GM10266 (cell line): ENCODE data around the gene ULK3.

Source experiments
- DNase-seq: peaks from one replicate; pipeline ENCODE4 v3.0.0; 2012; ENCODE audit errors: extremely low spot score
- CTCF ChIP-seq: IDR thresholded peaks from 2 replicates; pipeline ENCODE4 v1.5.1; 2012; ENCODE audit warnings: mild to moderate bottlenecking, low read depth; ENCODE audit not compliant: control insufficient read depth, insufficient read depth; ENCODE audit errors: missing control alignments

The ULK3 gene

GRCh38 chr15:74791667-74792066 lies 51.3 kb downstream of the ULK3 start:
- TF ChIP-seq CTCF, result no peak

GRCh38 chr15:74791007-74791406 lies 51.9 kb downstream of the ULK3 start:
- no peak for DNase-seq
- no peak for TF ChIP-seq CTCF

More at GRCh38 chr15:74791667-74792066, 51.3 kb downstream of the ULK3 start:
- no peak for DNase-seq

- DNase-seq, result peak; percentile 55
Measured at GRCh38 chr15:74790080-74790916, 52.7 kb downstream of the ULK3 start.

GRCh38 chr15:74789741-74790079 lies 53.2 kb downstream of the ULK3 start:
- no peak for DNase-seq
- no peak for TF ChIP-seq CTCF

More at GRCh38 chr15:74790080-74790916, 52.7 kb downstream of the ULK3 start:
- TF ChIP-seq CTCF, result no peak

GRCh38 chr15:74789171-74789631 lies 53.8 kb downstream of the ULK3 start:
- no peak for TF ChIP-seq CTCF
- DNase-seq, result no peak

DNA sequence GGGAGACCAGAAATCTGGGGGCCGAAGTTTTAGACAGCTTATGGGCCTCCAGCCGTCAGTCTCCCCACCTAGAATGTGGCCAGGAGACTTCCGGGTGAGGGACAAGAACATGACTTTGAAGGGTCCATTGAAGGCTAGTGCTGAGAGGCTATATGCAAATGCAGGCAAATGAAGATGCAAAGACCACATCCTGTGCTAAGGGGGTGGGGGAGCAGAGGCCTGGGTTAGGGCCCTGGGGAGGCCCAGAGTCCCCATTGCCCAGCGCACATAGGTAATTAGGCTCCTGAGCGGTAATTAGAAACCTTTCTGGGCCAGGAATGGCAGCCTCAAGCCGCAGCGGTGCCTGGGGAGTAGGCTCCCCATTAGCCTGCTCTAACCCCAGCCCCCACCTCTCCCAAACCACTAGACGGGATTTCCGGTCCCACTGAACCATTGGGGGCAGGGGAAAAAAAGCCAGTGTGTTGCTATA lies 54.2 kb downstream of the ULK3 start:
- no peak for TF ChIP-seq CTCF
- DNase-seq, result peak; percentile 73

- DNase-seq, result no peak
- no peak for TF ChIP-seq CTCF
Measured at GRCh38 chr15:74788042-74788682, 54.8 kb downstream of the ULK3 start.
